GM12801 (cell line): ENCODE measurements around the gene USP49.

Experiments used
- CTCF ChIP-seq: IDR thresholded peaks from one replicate; pipeline ENCODE4 v1.5.1; 2011; ENCODE audit warnings: control low read depth; ENCODE audit not compliant: insufficient read length; ENCODE audit errors: extremely low read depth

Gene USP49

GRCh38 chr6:41774841-41775240 lies 120.3 kb downstream of the USP49 start:
- no peak for TF ChIP-seq CTCF

GRCh38 chr6:41771058-41771983 lies 123.9 kb downstream of the USP49 start:
- TF ChIP-seq CTCF: no peak

- no peak for TF ChIP-seq CTCF
Measured at GRCh38 chr6:41770381-41771057, 124.7 kb downstream of the USP49 start.

- no peak for TF ChIP-seq CTCF
Measured at GRCh38 chr6:41769376-41769775, 125.8 kb downstream of the USP49 start.

GRCh38 chr6:41768545-41769308 lies 126.4 kb downstream of the USP49 start:
- no peak for TF ChIP-seq CTCF

GRCh38 chr6:41767112-41767833 lies 127.9 kb downstream of the USP49 start:
- no peak for TF ChIP-seq CTCF

- TF ChIP-seq CTCF: no peak
Measured at GRCh38 chr6:41763470-41763869, 131.7 kb downstream of the USP49 start.
